Loucy (cell line): Measurements from ENCODE around the gene TRIP13.
"Not testable (repeated sequence)": the region's sequence is repeated elsewhere in the genome, so short reads cannot be mapped to it uniquely, and the experiment has no call there.

ENCODE experiments used
- H2AFZ ChIP-seq: fragments of 200-600 bp; sonication (generic); 2 replicates; pipeline ENCODE4 v1.6.0; 2016; ENCODE audit warnings: antibody characterized with exemption, mild to moderate bottlenecking, low read length, moderate library complexity
- H3F3A ChIP-seq: fragments of 200-600 bp; 2 replicates; pipeline ENCODE4 v1.6.0; 2016; ENCODE audit warnings: antibody characterized with exemption, low read depth, mild to moderate bottlenecking
- H3K27me3 ChIP-seq: fragments of 200-600 bp; sonication (generic); 2 replicates; pipeline ENCODE4 v1.6.1; 2014; ENCODE audit warnings: low read length, mild to moderate bottlenecking; ENCODE audit not compliant: insufficient read depth, poor library complexity, severe bottlenecking
- H3K36me3 ChIP-seq: fragments of 200-600 bp; sonication (generic); 2 replicates; pipeline ENCODE4 v1.6.1; 2016; ENCODE audit warnings: low read length; ENCODE audit not compliant: insufficient read depth
- H3K4me1 ChIP-seq: fragments of 200-600 bp; sonication (generic); 2 replicates; pipeline ENCODE4 v1.5.1; 2014; ENCODE audit warnings: low read length, mild to moderate bottlenecking; ENCODE audit not compliant: insufficient read depth, poor library complexity, severe bottlenecking
- H3K4me2 ChIP-seq: fragments of 200-600 bp; sonication (generic); 2 replicates; pipeline ENCODE4 v1.6.0; 2014; ENCODE audit warnings: antibody characterized with exemption, low read length, low read depth, mild to moderate bottlenecking; ENCODE audit not compliant: poor library complexity, severe bottlenecking
- H3K4me3 ChIP-seq: fragments of 200-600 bp; sonication (generic); 2 replicates; pipeline ENCODE4 v1.5.1; 2014; ENCODE audit warnings: low read length, mild to moderate bottlenecking, mixed read lengths; ENCODE audit not compliant: poor library complexity, severe bottlenecking
- H3K79me2 ChIP-seq: fragments of 200-600 bp; sonication (generic); 2 replicates; pipeline ENCODE4 v1.6.1; 2014; ENCODE audit warnings: low read length; ENCODE audit not compliant: insufficient read depth
- H3K9ac ChIP-seq: fragments of 200-600 bp; sonication (generic); 2 replicates; pipeline ENCODE4 v1.6.0; 2014; ENCODE audit warnings: mild to moderate bottlenecking, low read depth, low read length, moderate library complexity; ENCODE audit not compliant: poor library complexity, severe bottlenecking
- H3K9me2 ChIP-seq: fragments of 200-600 bp; sonication (generic); replicated peaks from 2 replicates; pipeline ENCODE4 v1.6.1; 2016; ENCODE audit warnings: low read depth, low read length, mixed read lengths
- H3K9me3 ChIP-seq: fragments of 200-600 bp; sonication (generic); 2 replicates; pipeline ENCODE4 v1.6.1; 2014; ENCODE audit warnings: mild to moderate bottlenecking, antibody characterized with exemption, low read length, low read depth; ENCODE audit not compliant: insufficient read depth
- H4K20me1 ChIP-seq: fragments of 200-600 bp; sonication (generic); 2 replicates; pipeline ENCODE4 v1.6.0; 2014; ENCODE audit warnings: antibody characterized with exemption, low read length, mild to moderate bottlenecking; ENCODE audit not compliant: insufficient read depth, poor library complexity, severe bottlenecking
- CTCF ChIP-seq: fragments of 200-600 bp; sonication (generic); conservative IDR thresholded peaks from 2 replicates; pipeline ENCODE4 v1.5.1; 2014; ENCODE audit warnings: mild to moderate bottlenecking, antibody characterized with exemption, low read length
- EZH2phosphoT487 ChIP-seq: fragments of 200-600 bp; IDR thresholded peaks from 2 replicates; pipeline ENCODE4 v1.6.1; 2018; ENCODE audit warnings: antibody characterized with exemption, mild to moderate bottlenecking, moderate library complexity, borderline replicate concordance

Gene TRIP13

GRCh38 chr5:932151-932627 lies 39.5 kb downstream of the TRIP13 start:
- TF ChIP-seq EZH2phosphoT487, result no peak
- no peak for TF ChIP-seq CTCF
- Histone ChIP-seq H3K79me2 (no peaks in the 10 kb centered on the region), H3F3A (no peaks in the 10 kb centered on the region), H3K9me3 (no peaks in the 10 kb centered on the region), H2AFZ (no peak overlapping the region), H3K4me1 (peaks cover 23% of the 10 kb centered on the region), H3K27me3 (no peaks in the 10 kb centered on the region), H3K4me3 (no peak overlapping the region), H3K9me2 (no peaks in the 10 kb centered on the region), H3K4me2 (no peak overlapping the region), H4K20me1 (no peaks in the 10 kb centered on the region), H3K36me3 (no peaks in the 10 kb centered on the region), H3K9ac (no peak overlapping the region)

- no peaks in the 10 kb centered on the region for H3K9me2 ChIP-seq
- no peaks in the 10 kb centered on the region for H3K9me3 ChIP-seq
- no peaks in the 10 kb centered on the region for H3K79me2 ChIP-seq
- no peaks in the 10 kb centered on the region for H3K27me3 ChIP-seq
- no peaks in the 10 kb centered on the region for H3F3A ChIP-seq
- H3K4me1 ChIP-seq, result peaks cover 23% of the 10 kb centered on the region
- H3K9ac ChIP-seq, result no peak overlapping the region
- no peak overlapping the region for H3K4me2 ChIP-seq
- no peaks in the 10 kb centered on the region for H4K20me1 ChIP-seq
- no peaks in the 10 kb centered on the region for H3K36me3 ChIP-seq
- no peak overlapping the region for H3K4me3 ChIP-seq
- no peak for TF ChIP-seq CTCF
- TF ChIP-seq EZH2phosphoT487, result no peak
- H2AFZ ChIP-seq, result no peak overlapping the region
These were observed 40.1 kb downstream of the TRIP13 start for GRCh38 chr5:932628-933250.

- Histone ChIP-seq H3K36me3 (no peaks in the 10 kb centered on the region), H3K9ac (no peak overlapping the region), H3K9me2 (no peaks in the 10 kb centered on the region), H3K9me3 (no peaks in the 10 kb centered on the region), H2AFZ (no peak overlapping the region), H3K79me2 (no peaks in the 10 kb centered on the region), H3K27me3 (no peaks in the 10 kb centered on the region), H3F3A (no peaks in the 10 kb centered on the region), H3K4me1 (peaks cover 23% of the 10 kb centered on the region), H3K4me2 (no peak overlapping the region), H4K20me1 (no peaks in the 10 kb centered on the region), H3K4me3 (no peak overlapping the region)
- TF ChIP-seq EZH2phosphoT487, result no peak
- TF ChIP-seq CTCF, result no peak
These were observed 40.7 kb downstream of the TRIP13 start for GRCh38 chr5:933251-933861.

- H3K9ac ChIP-seq, H3K9me3 ChIP-seq, H2AFZ ChIP-seq, H3K27me3 ChIP-seq, H3K4me3 ChIP-seq, H3K36me3 ChIP-seq, H3K9me2 ChIP-seq, H4K20me1 ChIP-seq, H3F3A ChIP-seq, H3K79me2 ChIP-seq, H3K4me2 ChIP-seq: not testable (repeated sequence)
- peaks cover 23% of the 10 kb centered on the region for H3K4me1 ChIP-seq
These were observed 41.3 kb downstream of the TRIP13 start for GRCh38 chr5:933951-934350.
